ENCODE measurements around the gene SEC14L3. TPM values are rescaled to one million over a fixed set of nuclear protein-coding genes. Genes with fewer than 3 reads are reported as not detected.

The SEC14L3 gene
- total and polyA plus RNA-seq, 2 of the 13 experiments (the other 11 are each of a cell fraction or from before 2014, with no cell fraction given) = not detected

DNA sequence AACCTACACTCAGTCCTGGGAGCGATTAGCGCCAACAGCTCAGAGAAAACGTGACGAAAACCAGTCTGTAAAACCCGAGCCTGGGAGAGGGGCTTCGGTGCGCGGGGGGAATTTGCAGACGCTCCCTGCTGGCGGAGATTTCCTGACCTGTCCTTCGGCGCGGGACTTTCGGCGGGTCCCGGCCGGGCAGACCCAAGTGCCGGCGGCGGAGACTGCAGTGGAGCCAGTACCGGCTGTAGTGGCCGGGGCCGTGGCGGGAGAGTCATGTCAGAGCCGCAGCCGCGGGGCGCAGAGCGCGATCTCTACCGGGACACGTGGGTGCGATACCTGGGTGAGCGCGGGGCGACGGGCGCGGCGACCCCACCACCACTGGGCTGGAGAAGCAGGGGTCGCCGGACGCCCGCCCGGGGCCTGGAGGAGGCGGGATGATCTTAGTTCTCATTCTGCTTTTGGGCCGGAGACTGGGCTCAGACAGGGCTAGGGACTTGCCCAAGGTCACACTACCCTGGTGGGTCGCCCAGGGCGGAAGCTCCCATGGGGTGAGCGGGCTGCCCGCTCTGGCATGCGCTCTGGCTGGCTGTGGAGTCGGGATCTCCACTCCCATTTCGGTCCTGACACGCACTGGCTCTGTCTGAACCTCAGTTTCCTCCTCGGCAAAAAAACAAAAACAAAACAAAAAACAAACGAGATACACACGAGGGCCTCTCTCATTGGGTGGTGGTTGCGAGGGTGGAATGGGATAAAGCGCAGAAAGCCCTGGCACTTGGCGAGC, 46.0 kb downstream of the SEC14L3 start, which contains the start of gene MTFP1:
Gene MTFP1, plus strand, starts transcription at position 153 of the 772 bp plus-strand sequence. Its CDS starts 112 bp downstream, at position 265.
- Histone ChIP-seq H3K4me1 (ENCODE audit: insufficient read depth, low read length) (peaks cover 39% of the 10 kb centered on the region), H3K4me3 (replicated peaks in 1 of 3; ENCODE audit: insufficient read depth in 1 of 3, low read depth in 2 of 3, low read length in 3 of 3) (peak within 1 kb of the TSS; percentile 68 to 89 (median 68)), H3K36me3 (replicated peaks in 1 of 2; ENCODE audit: control insufficient read depth in 1 of 2, insufficient read depth in 2 of 2, low read length in 2 of 2) (peaks cover 0 to 5% of the 10 kb centered on the region in 2 experiments; a peak in 2 of 5 replicates), H3K9me3 (ENCODE audit: low read length) (no peaks in the 10 kb centered on the region), H3K27me3 (ENCODE audit: control insufficient read depth in 1 of 2, insufficient read depth in 2 of 2, low read length in 2 of 2) (no peaks in the 10 kb centered on the region), H3K9ac (ENCODE audit: insufficient read depth, low read depth, low read length) (peak within 1 kb of the TSS; percentile 68), H4K20me1 (ENCODE audit: insufficient read depth, low read length) (no peaks in the 10 kb centered on the region), H3K79me2 (ENCODE audit: insufficient read depth, low read length) (peaks cover 13% of the 10 kb centered on the region), H2AFZ (ENCODE audit: low read length) (peak within 1 kb of the TSS; percentile 64), H3K27ac (ENCODE audit: extremely low read length, insufficient read depth, low read length) (peak within 1 kb of the TSS; percentile 70), H3K4me2 (ENCODE audit: low read depth, low read length) (peak within 1 kb of the TSS; percentile 99)
- 35% methylated on average over 11 of the region's 61 CpGs for WGBS (ENCODE audit: low lambda C conversion rate)
- in situ Hi-C loops (cut with HindIII; ENCODE audit: extremely low pct_ligation_motif_present, low pct_unique_long_range_greater_than_20kb) (loop anchor here (5.0 kb wide), 1 partner anchor 34 kb away; no protein-coding TSS in a partner anchor), intact Hi-C loops (cut with micrococcal nuclease; ENCODE audit: unreplicated experiment) (loop anchor here (1.0 kb wide), 1 partner anchor 35 kb away; no protein-coding TSS in a partner anchor)
- BruUV-seq (replicated peaks) = TSS peak; percentile 26
- ATAC-seq (peak; percentile 30), DNase-seq (ENCODE audit: low spot score) (peak; percentile 66), FAIRE-seq (no peak)
- ChIA-PET CTCF (ENCODE audit: low intra/inter-chr PET ratio, low total read pairs) (interaction anchor here (0.8 to 2.5 kb wide), 4 partner anchors 35 to 98 kb away, joined by 3 to 43 read pairs (median 4); partner anchors contain the start of gene RNF215), POLR2A (interaction anchor here (1.0 to 7.2 kb wide), 3 partner anchors 12 to 38 kb away, joined by 3 to 164 read pairs (median 5); partner anchors contain the start of genes RNF215 and SEC14L2)
- TF ChIP-seq RFXANK (CRISPR knock-in tag; IDR thresholded peaks at IDR 0.05) (no peak), ZBTB25 (CRISPR knock-in tag; IDR thresholded peaks at IDR 0.05) (no peak), TOE1 (CRISPR knock-in tag; IDR thresholded peaks at IDR 0.05) (no peak), ZFYVE20 (CRISPR knock-in tag; IDR thresholded peaks at IDR 0.05; ENCODE audit: borderline replicate concordance, low read depth) (no peak), RFX3 (CRISPR knock-in tag; IDR thresholded peaks at IDR 0.05) (no peak), FOXP1 (IDR thresholded peaks at IDR 0.05) (no peak), FOXP1 (CRISPR knock-in tag; IDR thresholded peaks at IDR 0.05) (no peak), NFATC3 (CRISPR knock-in tag; IDR thresholded peaks at IDR 0.05) (no peak), ZNF883 (CRISPR knock-in tag; IDR thresholded peaks at IDR 0.05; ENCODE audit: not compliant biosample characterization) (no peak), ZNF615 (CRISPR knock-in tag; IDR thresholded peaks at IDR 0.05; ENCODE audit: borderline replicate concordance) (no peak), SMAD3 (CRISPR knock-in tag; IDR thresholded peaks at IDR 0.05) (peak; percentile 36; the same call in 1 of the 2 replicates), ARHGAP35 (CRISPR knock-in tag; IDR thresholded peaks at IDR 0.05; ENCODE audit: borderline replicate concordance) (0 out of 2 replicates have a peak, but pooled peaks have one; percentile 70), ARID2 (CRISPR knock-in tag; IDR thresholded peaks at IDR 0.05; ENCODE audit: borderline replicate concordance) (no peak), ARNT (IDR thresholded peaks at IDR 0.05) (no peak), STAT5B (CRISPR knock-in tag; IDR thresholded peaks at IDR 0.05) (no peak), ZNF670 (CRISPR knock-in tag; IDR thresholded peaks at IDR 0.05; ENCODE audit: borderline replicate concordance) (no peak), ZZZ3 (CRISPR knock-in tag; IDR thresholded peaks at IDR 0.05; ENCODE audit: borderline replicate concordance) (no peak), ZNF3 (CRISPR knock-in tag; IDR thresholded peaks at IDR 0.05) (no peak), JARID2 (CRISPR knock-in tag; IDR thresholded peaks at IDR 0.05; ENCODE audit: insufficient replicate concordance) (no peak), SSRP1 (CRISPR knock-in tag; IDR thresholded peaks at IDR 0.05) (no peak), ZNF496 (CRISPR knock-in tag; IDR thresholded peaks at IDR 0.05; ENCODE audit: insufficient replicate concordance) (no peak), ZNF570 (CRISPR knock-in tag; IDR thresholded peaks at IDR 0.05; ENCODE audit: borderline replicate concordance) (no peak), KDM6A (CRISPR knock-in tag; IDR thresholded peaks at IDR 0.05; ENCODE audit: low read depth) (no peak), POLR2G (IDR thresholded peaks at IDR 0.05; ENCODE audit: low read depth, low read length) (peak; percentile 82)
- TF ChIP-seq, protein P1, sequence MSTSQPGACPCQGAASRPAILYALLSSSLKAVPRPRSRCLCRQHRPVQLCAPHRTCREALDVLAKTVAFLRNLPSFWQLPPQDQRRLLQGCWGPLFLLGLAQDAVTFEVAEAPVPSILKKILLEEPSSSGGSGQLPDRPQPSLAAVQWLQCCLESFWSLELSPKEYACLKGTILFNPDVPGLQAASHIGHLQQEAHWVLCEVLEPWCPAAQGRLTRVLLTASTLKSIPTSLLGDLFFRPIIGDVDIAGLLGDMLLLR (CRISPR knock-in tag; IDR thresholded peaks at IDR 0.05) = no peak

All from HepG2 (cell line).